ENCODE results near the gene TCP11L1. TPM values are rescaled to one million over a fixed set of nuclear protein-coding genes. Genes with fewer than 3 reads are reported as not detected.
"Not testable (repeated sequence)": the region's sequence is repeated elsewhere in the genome, so short reads cannot be mapped to it uniquely, and the experiment has no call there.

TCP11L1 gene
- total RNA-seq, 2 donors from 2014 or later: 54.0 to 63.7 TPM

- WGBS, 2 experiments (ENCODE audit: insufficient coverage in 1 of 2, insufficient read length in 1 of 2): 98 to 100% methylated on average over 1 to 2 of the region's 2 CpGs
Measured at GRCh38 chr11:33027233-33027632, 12.1 kb upstream of the TCP11L1 start.

GRCh38 chr11:33027846-33028536 lies 11.4 kb upstream of the TCP11L1 start:
- H3K4me3 ChIP-seq (ENCODE audit: low read length): no peak overlapping the region
- peaks cover 44% of the 10 kb centered on the region for H3K4me1 Mint-ChIP-seq
- no peak overlapping the region for H3K27ac Mint-ChIP-seq
- WGBS, 2 experiments (ENCODE audit: insufficient coverage in 1 of 2, insufficient read length in 1 of 2): 92 to 100% methylated on average over 1 to 4 of the region's 4 CpGs
- no peak overlapping the region for H3K4me3 Mint-ChIP-seq
- H3K27ac ChIP-seq (ENCODE audit: low read depth, low read length): no peak overlapping the region
- H3K9ac ChIP-seq (ENCODE audit: extremely low read depth, low read length, poor library complexity, severe bottlenecking): no peak overlapping the region
- no peaks in the 10 kb centered on the region for H3K27me3 Mint-ChIP-seq (ENCODE audit: insufficient read depth)
- DNase-seq: no peak
- no peak for TF ChIP-seq CTCF (conservative IDR thresholded peaks at IDR 0.05)
- H3K4me1 ChIP-seq (ENCODE audit: control insufficient read depth, insufficient read depth, low read length): peaks cover 15% of the 10 kb centered on the region
- H3K36me3 ChIP-seq (ENCODE audit: control insufficient read depth, insufficient read depth, low read length): peaks cover 11% of the 10 kb centered on the region
- no peaks in the 10 kb centered on the region for H3K9me3 Mint-ChIP-seq
- H3K9me3 ChIP-seq (ENCODE audit: control insufficient read depth, low read length): no peaks in the 10 kb centered on the region
- H3K27me3 ChIP-seq (ENCODE audit: control insufficient read depth, insufficient read depth, low read length, poor library complexity, severe bottlenecking): no peaks in the 10 kb centered on the region
- peaks cover 10% of the 10 kb centered on the region for H3K36me3 Mint-ChIP-seq (ENCODE audit: low read depth)

More at GRCh38 chr11:33027233-33027632, 12.1 kb upstream of the TCP11L1 start:
- Histone ChIP-seq H3K4me3 (ENCODE audit: low read length) (no peak overlapping the region), H3K4me1 (ENCODE audit: control insufficient read depth, insufficient read depth, low read length) (peaks cover 15% of the 10 kb centered on the region), H3K27me3 (ENCODE audit: control insufficient read depth, insufficient read depth, low read length, poor library complexity, severe bottlenecking) (no peaks in the 10 kb centered on the region), H3K9ac (ENCODE audit: extremely low read depth, low read length, poor library complexity, severe bottlenecking) (no peak overlapping the region), H3K9me3 (ENCODE audit: control insufficient read depth, low read length) (no peaks in the 10 kb centered on the region), H3K36me3 (ENCODE audit: control insufficient read depth, insufficient read depth, low read length) (peaks cover 11% of the 10 kb centered on the region), H3K27ac (ENCODE audit: low read depth, low read length) (no peak overlapping the region)
- no peak for DNase-seq
- no peaks in the 10 kb centered on the region for H3K27me3 Mint-ChIP-seq (ENCODE audit: insufficient read depth)
- no peak overlapping the region for H3K27ac Mint-ChIP-seq
- no peak for TF ChIP-seq CTCF (conservative IDR thresholded peaks at IDR 0.05)
- H3K9me3 Mint-ChIP-seq: no peaks in the 10 kb centered on the region
- no peak overlapping the region for H3K4me3 Mint-ChIP-seq
- peaks cover 44% of the 10 kb centered on the region for H3K4me1 Mint-ChIP-seq
- H3K36me3 Mint-ChIP-seq (ENCODE audit: low read depth): peaks cover 10% of the 10 kb centered on the region

- Histone ChIP-seq H3K4me3 (ENCODE audit: low read length) (no peak overlapping the region), H3K36me3 (ENCODE audit: control insufficient read depth, insufficient read depth, low read length) (peaks cover 11% of the 10 kb centered on the region), H3K27me3 (ENCODE audit: control insufficient read depth, insufficient read depth, low read length, poor library complexity, severe bottlenecking) (no peaks in the 10 kb centered on the region), H3K4me1 (ENCODE audit: control insufficient read depth, insufficient read depth, low read length) (peaks cover 15% of the 10 kb centered on the region), H3K9ac (ENCODE audit: extremely low read depth, low read length, poor library complexity, severe bottlenecking) (no peak overlapping the region), H3K27ac (ENCODE audit: low read depth, low read length) (no peak overlapping the region), H3K9me3 (ENCODE audit: control insufficient read depth, low read length) (no peaks in the 10 kb centered on the region)
- H3K4me1 Mint-ChIP-seq: peaks cover 43% of the 10 kb centered on the region
- DNase-seq: no peak
- no peaks in the 10 kb centered on the region for H3K27me3 Mint-ChIP-seq (ENCODE audit: insufficient read depth)
- no peak overlapping the region for H3K27ac Mint-ChIP-seq
- no peak for TF ChIP-seq CTCF (conservative IDR thresholded peaks at IDR 0.05)
- H3K36me3 Mint-ChIP-seq (ENCODE audit: low read depth): peaks cover 10% of the 10 kb centered on the region
- 90% methylated on average over 2 of the region's 2 CpGs; no CpG with 5 or more reads in 1 of the 2 experiments for WGBS, 2 experiments (ENCODE audit: insufficient coverage in 1 of 2, insufficient read length in 1 of 2)
- no peak overlapping the region for H3K4me3 Mint-ChIP-seq
- H3K9me3 Mint-ChIP-seq: no peaks in the 10 kb centered on the region
Measured at GRCh38 chr11:33028537-33028914, 10.8 kb upstream of the TCP11L1 start.

- 90 to 94% methylated on average over 2 to 6 of the region's 6 CpGs for WGBS, 2 experiments (ENCODE audit: insufficient coverage in 1 of 2, insufficient read length in 1 of 2)
- H3K4me1 Mint-ChIP-seq: peaks cover 36% of the 10 kb centered on the region
- Histone ChIP-seq H3K4me1 (ENCODE audit: control insufficient read depth, insufficient read depth, low read length) (peaks cover 13% of the 10 kb centered on the region), H3K36me3 (ENCODE audit: control insufficient read depth, insufficient read depth, low read length) (peaks cover 11% of the 10 kb centered on the region)
- H3K9ac ChIP-seq (ENCODE audit: extremely low read depth, low read length, poor library complexity, severe bottlenecking); H3K9me3 Mint-ChIP-seq; DNase-seq; H3K4me3 Mint-ChIP-seq; H3K9me3 ChIP-seq (ENCODE audit: control insufficient read depth, low read length); H3K36me3 Mint-ChIP-seq (ENCODE audit: low read depth); H3K4me3 ChIP-seq (ENCODE audit: low read length); H3K27ac Mint-ChIP-seq; H3K27me3 ChIP-seq (ENCODE audit: control insufficient read depth, insufficient read depth, low read length, poor library complexity, severe bottlenecking); H3K27me3 Mint-ChIP-seq (ENCODE audit: insufficient read depth); H3K27ac ChIP-seq (ENCODE audit: low read depth, low read length): not testable (repeated sequence)
Measured at GRCh38 chr11:33029218-33029617, 10.2 kb upstream of the TCP11L1 start.

All from endodermal cell (in vitro differentiated cells).